ENCODE measurements around the gene KIF26B. TPM values are rescaled to one million over a fixed set of nuclear protein-coding genes. Genes with fewer than 3 reads are reported as not detected.
"Not testable (repeated sequence)": the region's sequence is repeated elsewhere in the genome, so short reads cannot be mapped to it uniquely, and the experiment has no call there.

The KIF26B gene
- polyA plus RNA-seq, 5 donors: 3.5 to 8.5 (median 5.1) TPM

GRCh38 chr1:245322673-245323072 lies 167.9 kb downstream of the KIF26B start:
- no peak for DNase-seq

DNA sequence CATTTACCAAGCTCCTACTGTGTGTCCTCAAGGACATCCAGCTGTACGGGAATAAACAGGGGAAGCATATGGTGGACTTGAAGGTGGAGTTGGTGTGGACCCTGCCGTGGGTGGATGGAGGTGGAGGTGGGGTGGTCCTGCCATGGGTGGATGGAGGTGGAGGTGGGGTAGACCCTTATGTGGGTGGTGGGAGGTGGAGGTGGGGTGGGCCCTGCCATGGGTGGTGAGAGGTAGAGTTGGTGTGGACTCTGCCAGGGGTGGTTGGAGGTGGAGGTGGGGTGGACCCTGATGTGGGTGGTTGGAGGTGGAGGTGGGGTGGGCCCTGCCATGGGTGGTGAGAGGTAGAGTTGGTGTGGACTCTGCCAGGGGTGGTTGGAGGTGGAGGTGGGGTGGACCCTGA lies 169.0 kb downstream of the KIF26B start:
- not testable (repeated sequence) for DNase-seq

DNA sequence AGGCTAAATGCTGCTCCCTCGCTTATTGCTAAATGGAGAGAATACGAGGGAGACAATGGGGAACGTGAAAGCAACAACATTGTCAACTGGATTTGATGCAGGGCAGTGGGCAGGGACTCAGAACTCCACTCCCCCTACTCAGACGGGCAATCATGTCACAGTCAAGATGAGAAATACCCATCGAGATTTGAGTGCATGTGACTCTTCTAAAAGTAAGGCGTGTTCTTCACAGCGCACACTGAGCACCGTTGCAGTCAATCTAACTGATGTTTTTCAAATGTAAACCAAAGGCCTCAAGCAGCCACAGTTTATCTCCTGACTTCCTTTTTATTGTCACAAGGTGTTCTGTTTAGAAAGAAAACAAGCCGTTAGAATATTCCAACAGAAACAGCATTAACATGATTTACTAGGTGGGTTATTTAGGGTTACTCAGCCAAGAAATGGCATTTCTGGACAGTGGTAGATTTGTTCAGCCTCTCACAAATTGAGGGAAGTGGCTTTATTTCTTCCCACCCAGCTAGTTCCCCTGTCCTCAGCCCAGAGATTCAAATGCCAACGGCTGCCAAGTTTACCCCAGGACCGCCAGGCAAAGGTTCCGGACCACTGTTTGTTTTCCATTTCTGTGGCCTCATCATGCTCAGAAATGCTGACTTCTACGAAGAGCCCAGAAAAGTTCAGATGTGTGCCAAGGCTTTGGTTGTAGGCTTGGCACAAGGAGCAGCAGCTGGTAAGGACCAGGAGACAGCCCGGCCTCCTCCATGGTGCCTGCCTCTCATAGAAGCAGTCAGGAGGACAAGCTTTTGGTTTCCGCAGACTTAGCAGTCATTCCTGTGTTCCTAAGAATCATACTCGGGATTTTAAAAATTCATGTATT lies 171.4 kb downstream of the KIF26B start:
- no peak for DNase-seq

- no peak for DNase-seq
Observed at GRCh38 chr1:245327360-245327759, 172.6 kb downstream of the KIF26B start.

- no peak for DNase-seq
Observed at GRCh38 chr1:245327842-245328241, 173.1 kb downstream of the KIF26B start.

DNA sequence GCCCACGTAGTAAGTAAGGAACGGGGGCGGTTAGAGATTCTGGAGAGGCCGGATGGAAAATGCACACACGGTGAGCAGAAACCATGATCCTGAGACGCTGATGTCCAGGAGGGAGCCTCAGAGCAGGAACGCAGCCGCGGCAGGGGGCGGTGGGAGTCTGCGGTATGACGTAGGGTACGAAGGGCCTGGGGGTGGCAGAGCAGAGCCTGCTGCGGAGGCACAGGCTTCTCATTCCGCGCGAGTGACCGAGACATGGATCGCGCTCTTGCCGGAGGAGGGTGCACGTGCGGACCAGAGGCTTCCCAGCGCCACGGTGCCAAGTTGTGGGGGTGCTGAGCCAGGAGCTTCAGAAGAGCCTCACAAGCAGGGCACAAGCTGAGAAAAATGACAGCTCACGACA lies 176.2 kb downstream of the KIF26B start:
- DNase-seq: no peak

GRCh38 chr1:245332085-245332484 lies 177.3 kb downstream of the KIF26B start:
- no peak for DNase-seq

- no peak for DNase-seq
Observed at GRCh38 chr1:245332513-245332912, 177.7 kb downstream of the KIF26B start.

DNA sequence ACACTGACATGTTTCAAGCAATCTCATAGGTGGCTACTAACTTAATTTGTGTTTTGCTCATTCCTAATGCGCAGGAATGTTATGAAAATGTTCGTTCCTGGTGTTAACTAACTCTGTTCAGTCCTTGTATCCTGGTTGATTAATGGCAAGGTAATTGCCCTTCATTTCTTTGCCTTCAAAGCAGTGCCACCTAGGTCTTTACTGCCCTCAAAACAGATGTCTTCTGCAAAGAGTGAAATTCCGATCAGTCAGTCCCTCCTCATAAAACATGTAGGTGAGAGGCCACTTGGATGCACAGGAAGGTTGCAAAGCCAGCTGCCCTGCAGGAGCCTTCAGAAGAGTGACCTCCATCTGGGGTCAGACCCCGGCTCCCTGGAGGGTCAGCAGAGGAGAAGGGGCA lies 179.4 kb downstream of the KIF26B start:
- DNase-seq: no peak

GRCh38 chr1:245334827-245335490 lies 180.2 kb downstream of the KIF26B start:
- no peak for DNase-seq

DNA sequence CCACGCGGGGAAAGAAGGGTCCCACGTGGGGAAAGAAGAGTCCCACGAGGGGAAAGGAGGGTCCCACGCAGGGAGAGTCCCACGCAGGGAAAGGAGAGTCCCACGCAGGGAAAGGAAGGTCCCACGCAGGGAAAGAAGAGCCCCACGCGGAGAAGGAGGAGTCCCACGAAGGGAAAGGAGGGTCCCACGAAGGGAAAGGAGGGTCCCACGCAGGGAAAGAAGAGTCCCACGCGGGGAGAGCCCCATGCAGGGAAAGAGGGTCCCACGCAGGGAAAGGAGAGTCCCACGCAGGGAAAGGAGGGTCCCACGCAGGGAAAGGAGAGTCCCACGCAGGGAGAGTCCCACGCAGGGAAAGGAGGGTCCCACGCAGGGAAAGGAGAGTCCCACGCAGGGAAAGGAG lies 180.9 kb downstream of the KIF26B start:
- DNase-seq: not testable (repeated sequence)

DNA sequence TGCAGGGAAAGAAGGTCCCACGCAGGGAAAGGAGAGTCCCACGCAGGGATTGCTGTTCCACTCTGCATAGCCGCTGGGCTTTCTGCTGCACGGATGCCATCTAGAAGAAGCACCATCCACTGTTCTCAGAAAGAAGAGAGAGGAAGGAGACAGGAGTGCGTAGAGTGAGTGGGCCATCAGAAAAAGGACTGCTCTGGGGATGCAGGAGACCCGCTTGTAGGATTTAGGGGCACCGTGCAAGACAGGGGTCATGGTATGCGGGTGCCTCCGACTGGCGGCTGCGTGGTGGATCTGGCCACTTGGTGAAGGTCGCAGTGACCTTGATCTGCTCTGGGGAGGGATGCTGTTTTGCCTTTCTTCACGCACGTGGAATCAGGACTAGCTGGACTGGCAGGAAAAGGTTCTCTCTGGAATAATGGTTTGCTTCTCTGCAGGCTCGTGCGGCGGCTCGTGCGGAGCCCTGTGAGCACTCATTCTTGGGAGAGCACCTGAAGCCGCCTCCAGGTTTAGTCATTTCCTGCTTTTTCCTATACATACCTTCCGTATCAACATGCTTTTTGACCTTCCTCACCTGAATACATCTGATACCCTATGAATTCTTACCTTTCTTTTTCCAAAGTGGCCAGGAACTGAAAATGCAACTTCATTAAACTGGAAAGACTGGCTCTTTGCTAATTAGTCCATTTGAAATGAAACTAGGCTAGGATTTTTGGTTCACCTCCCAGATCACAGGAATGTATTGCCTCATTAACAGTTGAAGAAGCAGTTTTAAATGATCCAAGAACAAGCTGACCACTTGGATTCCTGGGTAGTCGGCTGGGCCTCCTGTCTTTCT lies 181.6 kb downstream of the KIF26B start:
- peak in 1 of 2 donors; percentile 12 for DNase-seq

DNA sequence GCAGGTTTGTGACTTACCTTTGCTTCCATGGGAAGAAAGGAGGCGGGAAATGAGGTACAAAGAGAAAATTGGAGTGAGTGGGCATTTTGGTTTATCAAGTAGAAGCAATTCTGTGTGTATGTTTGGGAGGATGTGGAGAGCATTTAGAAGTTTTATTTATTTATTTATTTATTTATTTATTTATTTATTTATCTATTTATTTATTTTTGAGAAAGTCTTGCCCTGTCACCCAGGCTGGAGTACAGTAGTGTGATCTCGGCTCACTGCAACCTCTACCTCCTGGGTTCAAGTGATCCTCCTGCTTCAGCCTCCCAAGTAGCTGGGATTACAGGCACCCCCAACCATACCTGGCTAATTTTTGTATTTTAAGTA lies 182.2 kb downstream of the KIF26B start:
- DNase-seq: not testable (repeated sequence)

DNA sequence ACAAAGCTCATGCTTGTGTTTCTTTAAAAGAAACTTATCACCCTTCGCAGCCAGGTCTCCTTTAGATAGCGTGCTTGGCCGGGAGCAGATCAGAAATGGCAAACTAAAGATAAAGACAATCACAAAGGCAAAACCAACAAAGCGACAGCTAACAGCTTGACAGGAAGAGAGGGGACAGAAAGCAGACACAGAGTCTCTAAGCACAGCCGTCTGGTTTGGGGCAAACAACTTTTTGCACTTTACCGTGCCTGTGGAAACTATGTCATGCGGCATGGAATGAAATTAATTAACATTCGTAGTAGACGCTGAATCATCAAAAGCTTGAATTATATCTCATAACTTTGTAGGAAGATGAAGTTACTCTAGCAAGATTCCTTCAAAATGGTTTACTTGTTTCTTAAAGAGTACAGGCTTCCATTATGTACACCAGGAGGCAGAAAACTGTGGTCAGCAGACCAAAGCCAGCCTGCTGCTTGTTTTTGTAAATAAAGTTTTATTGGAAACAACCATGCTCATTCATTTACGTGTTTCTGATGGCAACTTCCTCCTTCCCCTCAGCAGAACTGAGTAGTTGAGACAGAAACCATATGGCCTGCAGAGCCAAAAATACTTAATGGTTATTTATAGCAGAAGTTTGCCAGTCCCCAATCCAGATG lies 183.2 kb downstream of the KIF26B start:
- no peak for DNase-seq

DNA sequence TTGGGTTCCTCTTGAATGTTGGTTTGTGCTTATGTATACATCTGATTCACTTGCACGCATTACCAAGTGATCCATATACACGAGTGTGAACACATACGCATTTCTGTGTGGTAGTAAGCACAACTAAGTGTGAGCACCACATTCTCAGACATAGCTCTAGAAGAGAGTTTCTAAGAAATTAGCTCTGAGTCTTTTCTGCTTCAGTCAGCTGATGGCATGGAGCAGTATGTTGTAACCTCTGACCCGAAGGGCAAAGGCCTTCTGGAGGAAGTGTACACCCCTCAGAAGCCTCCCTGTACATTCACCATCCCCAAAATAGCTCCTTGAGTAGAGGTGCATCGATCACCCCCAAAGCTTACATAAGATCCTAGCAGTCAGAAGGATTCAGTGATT lies 183.7 kb downstream of the KIF26B start:
- DNase-seq: no peak

DNA sequence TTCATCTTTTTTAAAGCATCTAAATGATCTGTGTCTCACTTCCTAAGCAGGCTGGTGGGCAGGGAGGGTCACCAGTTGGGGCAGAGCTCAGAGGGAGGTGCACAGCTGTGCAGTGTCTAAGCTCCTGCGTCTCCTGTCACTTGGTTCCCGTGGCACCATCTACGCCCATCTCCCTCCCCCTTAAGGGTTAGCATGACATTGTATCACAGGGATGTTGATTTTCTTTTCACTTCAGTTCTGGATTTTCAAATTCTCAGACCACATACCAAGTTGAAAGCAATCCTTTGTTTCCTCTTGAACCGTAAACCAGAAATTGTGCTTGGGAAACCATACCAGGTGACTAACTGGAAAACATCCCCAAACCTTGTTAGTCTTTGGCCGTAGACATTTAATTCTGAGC lies 187.0 kb downstream of the KIF26B start:
- DNase-seq: no peak

- no peak for DNase-seq
Observed at GRCh38 chr1:245345191-245345884, 190.6 kb downstream of the KIF26B start.

GRCh38 chr1:245348626-245349025 lies 193.8 kb downstream of the KIF26B start:
- no peak for DNase-seq

DNA sequence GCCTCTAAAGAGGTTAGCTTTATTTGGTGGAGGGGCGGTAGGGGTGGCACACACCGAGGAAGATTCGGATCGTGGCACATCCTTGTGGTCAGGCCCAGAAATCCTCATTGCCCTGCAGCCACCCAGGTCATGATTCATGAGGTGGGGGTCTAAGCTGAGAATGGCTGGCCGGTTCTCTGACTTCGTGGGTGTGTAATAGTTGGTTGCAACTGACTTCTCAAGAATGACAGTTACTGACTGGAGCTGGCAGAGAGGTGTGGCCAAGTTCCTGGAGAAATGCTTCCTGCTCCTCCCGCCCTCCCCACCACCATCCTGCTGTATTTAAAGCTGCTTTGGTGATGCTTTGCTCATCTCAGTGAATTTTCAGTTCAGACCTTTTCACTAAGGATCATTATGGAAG lies 198.6 kb downstream of the KIF26B start:
- DNase-seq: no peak

- DNase-seq: no peak
Observed at GRCh38 chr1:245353915-245354775, 199.4 kb downstream of the KIF26B start.
